HL-60 (cell line): Measurements from ENCODE around the gene TTC29.

ENCODE experiments used
- DNase-seq, 2 experiments: peaks; one replicate each; pipeline ENCODE4 v3.0.0-alpha.2; 2010 to 2020; ENCODE audit warnings: low read depth in 1 of 2, low spot score in 1 of 2
- H3K27ac ChIP-seq: fragments of 250-450 bp; sonication (Bioruptor Pico); replicated peaks from 2 replicates; pipeline ENCODE4 v1.5.1; 2020; ENCODE audit warnings: mild to moderate bottlenecking, moderate library complexity
- H3K27me3 ChIP-seq: fragments of 250-450 bp; sonication (Bioruptor Pico); 2 replicates; pipeline ENCODE4 v1.5.1; 2021; ENCODE audit warnings: mild to moderate bottlenecking, moderate library complexity; ENCODE audit not compliant: insufficient read depth, poor library complexity, severe bottlenecking
- H3K4me3 ChIP-seq: replicated peaks from 2 replicates; pipeline ENCODE4 v1.5.1; 2011; ENCODE audit warnings: mild to moderate bottlenecking, control low read depth, low read length; ENCODE audit not compliant: insufficient read depth
- GABPA ChIP-seq: IDR thresholded peaks from 2 replicates; pipeline ENCODE4 v1.6.1; 2012; ENCODE audit warnings: low read depth
- POLR2AphosphoS5 ChIP-seq: IDR thresholded peaks from 2 replicates; pipeline ENCODE4 v1.6.1; 2012; ENCODE audit warnings: low read depth
- SPI1 ChIP-seq: IDR thresholded peaks from 2 replicates; pipeline ENCODE4 v1.6.1; 2012; ENCODE audit warnings: low read depth, mild to moderate bottlenecking, borderline replicate concordance
- TF ChIP-seq, protein P1 (sequence below): IDR thresholded peaks from one replicate; pipeline ENCODE4 v1.5.1; 2011; ENCODE audit warnings: low read length, control low read depth, inconsistent platforms; ENCODE audit not compliant: insufficient read depth
- TF ChIP-seq, protein P2 (sequence below): IDR thresholded peaks from 2 replicates; pipeline ENCODE4 v1.6.1; 2012; ENCODE audit warnings: low read depth; ENCODE audit not compliant: insufficient replicate concordance

TTC29 gene

DNA sequence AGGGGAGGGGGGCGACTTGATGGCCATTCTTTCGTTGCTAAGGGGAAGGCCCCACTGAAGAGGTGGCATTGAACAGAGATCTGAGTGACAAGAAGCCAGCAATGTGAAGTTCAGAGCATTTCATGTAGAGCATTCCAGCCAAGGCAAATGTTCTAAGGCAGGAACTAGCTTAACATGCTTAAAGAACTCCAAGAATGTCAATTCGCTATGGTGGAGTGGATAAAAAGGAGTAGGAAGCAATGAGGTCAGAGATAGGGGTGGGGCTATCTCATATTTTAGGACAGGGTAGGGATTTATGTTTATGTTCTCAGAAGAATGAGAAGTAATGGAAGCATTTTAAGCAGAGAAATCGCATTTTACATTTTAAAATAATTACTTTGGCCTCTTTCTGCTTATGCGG is 130.9 kb downstream of the TTC29 start:
- no peak for DNase-seq
- Histone ChIP-seq H3K27ac (no peak overlapping the region), H3K27me3 (no peaks in the 10 kb centered on the region), H3K4me3 (no peak overlapping the region)
- TF ChIP-seq GABPA, result no peak
- TF ChIP-seq, protein P1, sequence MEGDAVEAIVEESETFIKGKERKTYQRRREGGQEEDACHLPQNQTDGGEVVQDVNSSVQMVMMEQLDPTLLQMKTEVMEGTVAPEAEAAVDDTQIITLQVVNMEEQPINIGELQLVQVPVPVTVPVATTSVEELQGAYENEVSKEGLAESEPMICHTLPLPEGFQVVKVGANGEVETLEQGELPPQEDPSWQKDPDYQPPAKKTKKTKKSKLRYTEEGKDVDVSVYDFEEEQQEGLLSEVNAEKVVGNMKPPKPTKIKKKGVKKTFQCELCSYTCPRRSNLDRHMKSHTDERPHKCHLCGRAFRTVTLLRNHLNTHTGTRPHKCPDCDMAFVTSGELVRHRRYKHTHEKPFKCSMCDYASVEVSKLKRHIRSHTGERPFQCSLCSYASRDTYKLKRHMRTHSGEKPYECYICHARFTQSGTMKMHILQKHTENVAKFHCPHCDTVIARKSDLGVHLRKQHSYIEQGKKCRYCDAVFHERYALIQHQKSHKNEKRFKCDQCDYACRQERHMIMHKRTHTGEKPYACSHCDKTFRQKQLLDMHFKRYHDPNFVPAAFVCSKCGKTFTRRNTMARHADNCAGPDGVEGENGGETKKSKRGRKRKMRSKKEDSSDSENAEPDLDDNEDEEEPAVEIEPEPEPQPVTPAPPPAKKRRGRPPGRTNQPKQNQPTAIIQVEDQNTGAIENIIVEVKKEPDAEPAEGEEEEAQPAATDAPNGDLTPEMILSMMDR, result no peak
- no peak for TF ChIP-seq POLR2AphosphoS5
- TF ChIP-seq SPI1, result no peak
- TF ChIP-seq, protein P2, sequence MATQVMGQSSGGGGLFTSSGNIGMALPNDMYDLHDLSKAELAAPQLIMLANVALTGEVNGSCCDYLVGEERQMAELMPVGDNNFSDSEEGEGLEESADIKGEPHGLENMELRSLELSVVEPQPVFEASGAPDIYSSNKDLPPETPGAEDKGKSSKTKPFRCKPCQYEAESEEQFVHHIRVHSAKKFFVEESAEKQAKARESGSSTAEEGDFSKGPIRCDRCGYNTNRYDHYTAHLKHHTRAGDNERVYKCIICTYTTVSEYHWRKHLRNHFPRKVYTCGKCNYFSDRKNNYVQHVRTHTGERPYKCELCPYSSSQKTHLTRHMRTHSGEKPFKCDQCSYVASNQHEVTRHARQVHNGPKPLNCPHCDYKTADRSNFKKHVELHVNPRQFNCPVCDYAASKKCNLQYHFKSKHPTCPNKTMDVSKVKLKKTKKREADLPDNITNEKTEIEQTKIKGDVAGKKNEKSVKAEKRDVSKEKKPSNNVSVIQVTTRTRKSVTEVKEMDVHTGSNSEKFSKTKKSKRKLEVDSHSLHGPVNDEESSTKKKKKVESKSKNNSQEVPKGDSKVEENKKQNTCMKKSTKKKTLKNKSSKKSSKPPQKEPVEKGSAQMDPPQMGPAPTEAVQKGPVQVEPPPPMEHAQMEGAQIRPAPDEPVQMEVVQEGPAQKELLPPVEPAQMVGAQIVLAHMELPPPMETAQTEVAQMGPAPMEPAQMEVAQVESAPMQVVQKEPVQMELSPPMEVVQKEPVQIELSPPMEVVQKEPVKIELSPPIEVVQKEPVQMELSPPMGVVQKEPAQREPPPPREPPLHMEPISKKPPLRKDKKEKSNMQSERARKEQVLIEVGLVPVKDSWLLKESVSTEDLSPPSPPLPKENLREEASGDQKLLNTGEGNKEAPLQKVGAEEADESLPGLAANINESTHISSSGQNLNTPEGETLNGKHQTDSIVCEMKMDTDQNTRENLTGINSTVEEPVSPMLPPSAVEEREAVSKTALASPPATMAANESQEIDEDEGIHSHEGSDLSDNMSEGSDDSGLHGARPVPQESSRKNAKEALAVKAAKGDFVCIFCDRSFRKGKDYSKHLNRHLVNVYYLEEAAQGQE, result no peak

GRCh38 chr4:146795711-146796110 is 150.0 kb downstream of the TTC29 start:
- H3K27me3 ChIP-seq, result no peaks in the 10 kb centered on the region
- H3K4me3 ChIP-seq, result no peak overlapping the region
- TF ChIP-seq GABPA (no peak), SPI1 (no peak), POLR2AphosphoS5 (no peak)
- TF ChIP-seq, protein P1, result no peak
- TF ChIP-seq, protein P2, result no peak
- no peak overlapping the region for H3K27ac ChIP-seq
- DNase-seq, result no peak

GRCh38 chr4:146793727-146794126 is 151.9 kb downstream of the TTC29 start:
- Histone ChIP-seq H3K27ac (no peak overlapping the region), H3K4me3 (no peak overlapping the region), H3K27me3 (no peaks in the 10 kb centered on the region)
- DNase-seq, result no peak
- TF ChIP-seq, protein P1, result no peak
- TF ChIP-seq POLR2AphosphoS5 (no peak), SPI1 (no peak), GABPA (no peak)
- TF ChIP-seq, protein P2, result no peak
